Ishikawa (cell line): Measurements from ENCODE around the gene MGAM2.

Experiments used
- CREB1 ChIP-seq: IDR thresholded peaks from 2 replicates; pipeline ENCODE4 v1.6.1; 2012; ENCODE audit warnings: low read depth
- NFIC ChIP-seq: IDR thresholded peaks from 2 replicates; pipeline ENCODE4 v1.6.1; 2012
- REST ChIP-seq: IDR thresholded peaks from 2 replicates; pipeline ENCODE4 v1.6.1; 2012; ENCODE audit warnings: low read depth, mild to moderate bottlenecking
- TAF1 ChIP-seq: IDR thresholded peaks from 2 replicates; pipeline ENCODE4 v1.6.1; 2012; ENCODE audit warnings: low read depth, mild to moderate bottlenecking
- TCF12 ChIP-seq: IDR thresholded peaks from 2 replicates; pipeline ENCODE4 v1.6.1; 2012; ENCODE audit warnings: low read depth
- YY1 ChIP-seq: IDR thresholded peaks from 2 replicates; pipeline ENCODE4 v1.6.1; 2012; ENCODE audit warnings: low read depth

MGAM2 gene

GRCh38 chr7:142263598-142264380 lies 152.3 kb downstream of the MGAM2 start:
- TF ChIP-seq TCF12 (no peak), TAF1 (no peak), CREB1 (no peak), NFIC (no peak), REST (no peak), YY1 (no peak)
